HCT116 (cell line): Measurements from ENCODE around the gene SRGAP3. TPM values are rescaled to one million over a fixed set of nuclear protein-coding genes. Genes with fewer than 3 reads are reported as not detected.

Experiments
- ATAC-seq: fragments of 200-7000 bp; cut with Tn5 transposase; 2 replicates; pipeline ENCODE4 v1.9.1; 2020; ENCODE audit warnings: mild to moderate bottlenecking, moderate library complexity
- BruUV-seq: library from RNA; stranded (reverse); fragments of 400-500 nt; replicated peaks from 2 replicates; lab custom pipeline; 2021; lab: Mats Ljungman, UMichigan
- CTCF ChIA-PET: fragments of 300-600 bp; sonication (Branson Sonifier 250); formaldehyde crosslinking; loops from one replicate; lab custom pipeline; 2021; ENCODE audit warnings: antibody characterized with exemption; lab: Charles Lee
- POLR2A ChIA-PET: fragments of 300-600, 350-600 bp; sonication (Branson Sonifier 250); formaldehyde crosslinking; loops from one replicate; lab custom pipeline; 2021; ENCODE audit warnings: antibody characterized with exemption; lab: Charles Lee
- RAD21 ChIA-PET, 2 experiments: fragments of 300-600 bp; sonication (Branson Sonifier 250); formaldehyde crosslinking; loops; one replicate each; lab custom pipeline; 2023; ENCODE audit warnings: low total read pairs in 2 of 2; ENCODE audit not compliant: uncharacterized antibody in 2 of 2, unreplicated experiment in 2 of 2, low non-redundant PET in 1 of 2; lab: Charles Lee
- DNase-seq: peaks from one replicate; pipeline ENCODE4 v3.0.0-alpha.2; 2010; ENCODE audit warnings: low read depth, low spot score
- H2AFZ ChIP-seq: fragments of 200-600 bp; shearing (Covaris generic), sonication (generic); 2 replicates; pipeline ENCODE4 v1.6.1; 2017; ENCODE audit warnings: low read depth, mixed run types, mixed read lengths, antibody characterized with exemption, low read length; ENCODE audit not compliant: poor library complexity, severe bottlenecking
- H3K27ac ChIP-seq: 2 replicates; pipeline ENCODE4 v1.5.1; 2012; ENCODE audit warnings: low read depth, low read length
- H3K27me3 ChIP-seq: fragments of 200-600 bp; sonication (generic); 2 replicates; pipeline ENCODE4 v1.6.1; 2016; ENCODE audit warnings: mixed run types, low read length, mixed read lengths; ENCODE audit not compliant: insufficient read depth
- H3K36me3 ChIP-seq, 2 experiments: fragments of 200-500 bp in 1 of 2; fragments of 200-600 bp in 1 of 2; sonication (Bioruptor generic) in 1 of 2; sonication (generic) in 1 of 2; 2 replicates each; pipeline versions ENCODE4 v1.5.1 to v1.6.1; 2014 to 2016; ENCODE audit warnings: low read length in 2 of 2, inconsistent platforms in 1 of 2, mixed read lengths in 1 of 2, mixed run types in 1 of 2; ENCODE audit not compliant: insufficient read depth in 2 of 2, control insufficient read depth in 1 of 2
- H3K4me1 ChIP-seq, 2 experiments: fragments of 200-600 bp in 1 of 2; sonication (generic) in 1 of 2; 2 replicates each; pipeline versions ENCODE4 v1.5.1 to v1.6.1; 2012 to 2017; ENCODE audit warnings: low read length in 2 of 2, inconsistent platforms in 1 of 2, mild to moderate bottlenecking in 1 of 2, mixed read lengths in 1 of 2, mixed run types in 1 of 2, moderate library complexity in 1 of 2; ENCODE audit not compliant: insufficient read depth in 2 of 2, control insufficient read depth in 1 of 2
- H3K4me2 ChIP-seq: fragments of 200-600 bp; sonication (generic); 2 replicates; pipeline ENCODE4 v1.6.1; 2017; ENCODE audit warnings: mixed run types, low read length, mixed read lengths
- H3K4me3 ChIP-seq, 2 experiments: fragments of 200-600 bp in 1 of 2; sonication (generic) in 1 of 2; replicated peaks in 1 of 2; 2 replicates each; pipeline ENCODE4 v1.5.1; 2011 to 2016; ENCODE audit warnings: low read length in 2 of 2, control low read depth in 1 of 2, low read depth in 1 of 2, mild to moderate bottlenecking in 1 of 2, mixed read lengths in 1 of 2, mixed run types in 1 of 2
- H3K79me2 ChIP-seq: fragments of 200-600 bp; sonication (generic); 2 replicates; pipeline ENCODE4 v1.6.1; 2017; ENCODE audit warnings: mild to moderate bottlenecking, mixed run types, low read length, moderate library complexity, mixed read lengths; ENCODE audit not compliant: insufficient read depth
- H3K9ac ChIP-seq: fragments of 200-600 bp; sonication (generic); 2 replicates; pipeline ENCODE4 v1.6.1; 2016; ENCODE audit warnings: low read length, mixed read lengths
- H3K9me2 ChIP-seq: fragments of 200-600 bp; sonication (generic), shearing (Covaris generic); 2 replicates; pipeline ENCODE4 v1.6.1; 2017; ENCODE audit warnings: mixed run types, mild to moderate bottlenecking, moderate library complexity; ENCODE audit not compliant: insufficient read depth
- H3K9me3 ChIP-seq, 2 experiments: fragments of 200-500 bp in 1 of 2; fragments of 200-600 bp in 1 of 2; sonication (Bioruptor generic) in 1 of 2; sonication (generic) in 1 of 2; 2 replicates each; pipeline ENCODE4 v1.6.1; 2014 to 2017; ENCODE audit warnings: low read length in 2 of 2, mixed read lengths in 2 of 2, inconsistent platforms in 1 of 2, low read depth in 1 of 2, mild to moderate bottlenecking in 1 of 2, mixed run types in 1 of 2, moderate library complexity in 1 of 2; ENCODE audit not compliant: control insufficient read depth in 1 of 2, insufficient read depth in 1 of 2
- H4K20me1 ChIP-seq: fragments of 200-600 bp; sonication (generic), shearing (Covaris generic); 2 replicates; pipeline ENCODE4 v1.6.1; 2017; ENCODE audit warnings: mixed run types, mild to moderate bottlenecking, moderate library complexity; ENCODE audit not compliant: insufficient read depth
- CBX3 ChIP-seq: IDR thresholded peaks from 2 replicates; pipeline ENCODE4 v1.6.1; 2012; ENCODE audit warnings: low read depth
- CEBPB ChIP-seq: IDR thresholded peaks from 2 replicates; pipeline ENCODE4 v1.6.1; 2012; ENCODE audit warnings: low read depth
- CTCF ChIP-seq, 3 experiments: fragments of 200-600 bp in 1 of 3; sonication (generic) in 1 of 3; IDR thresholded peaks in 2 of 3; conservative IDR thresholded peaks in 1 of 3; 2 replicates each; pipeline ENCODE4 v1.5.1; 2012 to 2017; ENCODE audit warnings: low read depth in 2 of 3, low read length in 2 of 3, antibody characterized with exemption in 1 of 3, borderline replicate concordance in 1 of 3, control low read depth in 1 of 3, mild to moderate bottlenecking in 1 of 3, mixed read lengths in 1 of 3, mixed run types in 1 of 3, moderate library complexity in 1 of 3; ENCODE audit not compliant: insufficient read depth in 1 of 3
- ELF1 ChIP-seq: IDR thresholded peaks from 2 replicates; pipeline ENCODE4 v1.6.1; 2012; ENCODE audit warnings: low read depth, borderline replicate concordance
- EZH2 ChIP-seq: fragments of 200-600 bp; sonication (generic); IDR thresholded peaks from 2 replicates; pipeline ENCODE4 v1.6.1; 2017; ENCODE audit warnings: antibody characterized with exemption, mixed run types
- EZH2phosphoT487 ChIP-seq: fragments of 200-600 bp; IDR thresholded peaks from 2 replicates; pipeline ENCODE4 v1.6.1; 2018; ENCODE audit warnings: antibody characterized with exemption, borderline replicate concordance
- FOSL1 ChIP-seq: IDR thresholded peaks from 2 replicates; pipeline ENCODE4 v1.6.1; 2012; ENCODE audit warnings: low read depth
- MAX ChIP-seq: IDR thresholded peaks from 2 replicates; pipeline ENCODE4 v1.6.1; 2012
- RAD21 ChIP-seq: IDR thresholded peaks from 2 replicates; pipeline ENCODE4 v1.6.1; 2012; ENCODE audit warnings: low read depth, mild to moderate bottlenecking
- SP1 ChIP-seq: IDR thresholded peaks from 2 replicates; pipeline ENCODE4 v1.6.1; 2012; ENCODE audit warnings: low read depth
- SRF ChIP-seq: IDR thresholded peaks from 2 replicates; pipeline ENCODE4 v1.6.1; 2012; ENCODE audit warnings: low read depth
- TCF7L2 ChIP-seq: IDR thresholded peaks from 2 replicates; pipeline ENCODE4 v1.7.0; 2011; ENCODE audit warnings: borderline replicate concordance, inconsistent platforms; ENCODE audit not compliant: insufficient read depth, insufficient read length; ENCODE audit errors: extremely low read depth
- ZFX ChIP-seq: fragments of 450-650 bp; IDR thresholded peaks from 2 replicates; pipeline ENCODE4 v1.6.1; 2017
- ZNF274 ChIP-seq: fragments of 200-500 bp; sonication (Bioruptor generic); IDR thresholded peaks from 2 replicates; pipeline ENCODE4 v1.6.1; 2014; ENCODE audit warnings: mild to moderate bottlenecking, low read depth, low read length, inconsistent platforms
- intact Hi-C: fragments of 100-400 bp; cut with micrococcal nuclease; formaldehyde crosslinking; loops from 2 replicates; pipeline ENCODE4 v1.10.0; 2022
- total RNA-seq: library from RNA; stranded (reverse); gene quantifications from one replicate; pipeline ENCODE4 v1.2.1, GENCODE V29; 2021; ENCODE audit not compliant: unreplicated experiment

The SRGAP3 gene
- total RNA-seq, 1 experiment from 2014 or later: 8.3 TPM

GRCh38 chr3:9024341-9024740 is 225.1 kb downstream of the SRGAP3 start:
- BruUV-seq: no TSS peak
- intact Hi-C loops: no loop called here
- Histone ChIP-seq H2AFZ (no peak overlapping the region), H3K4me2 (no peak overlapping the region), H3K27ac (no peak overlapping the region), H3K36me3 (no peaks in the 10 kb centered on the region), H3K27me3 (no peaks in the 10 kb centered on the region), H4K20me1 (no peaks in the 10 kb centered on the region), H3K4me1 (no peaks in the 10 kb centered on the region), H3K4me3 (no peak overlapping the region), H3K9me3 (no peaks in the 10 kb centered on the region), H3K79me2 (no peaks in the 10 kb centered on the region), H3K9ac (no peak overlapping the region), H3K9me2 (no peaks in the 10 kb centered on the region)
- TF ChIP-seq SP1 (no peak), MAX (no peak), TCF7L2 (no peak), EZH2 (no peak), CBX3 (no peak), CTCF (IDR thresholded peaks at IDR 0.05 in 2 of 3, conservative IDR thresholded peaks at IDR 0.05 in 1 of 3; ENCODE audit: borderline replicate concordance in 1 of 3, insufficient read depth in 1 of 3, low read depth in 2 of 3, low read length in 2 of 3) (no peak), ZNF274 (no peak), SRF (no peak), CEBPB (no peak), FOSL1 (no peak), ZFX (no peak), ELF1 (no peak), RAD21 (no peak), EZH2phosphoT487 (no peak)
- ChIA-PET RAD21 (no interaction called here), CTCF (no interaction called here), POLR2A (no interaction called here)
- DNase-seq (no peak), ATAC-seq (no peak)
